Transverse colon (tissue), 4 donors: Measurements from ENCODE around the gene OS9. TPM values are rescaled to one million over a fixed set of nuclear protein-coding genes. Genes with fewer than 3 reads are reported as not detected.

ENCODE experiments used
- DNase-seq: peaks from one replicate; pipeline ENCODE4 v3.0.0-alpha.2; 2019
- H3K27ac ChIP-seq, 4 donors: fragments of 200-600 bp; sonication (generic); 2 replicates each; pipeline ENCODE4 v1.5.1; 2016 to 2018; ENCODE audit warnings: inconsistent platforms in 4 of 4
- H3K27me3 ChIP-seq: fragments of 200-600 bp; sonication (generic); 2 replicates; pipeline ENCODE4 v1.5.1; 2017; ENCODE audit warnings: inconsistent platforms
- H3K36me3 ChIP-seq, 4 donors: fragments of 200-600 bp; sonication (generic); 2 replicates each; pipeline ENCODE4 v1.5.1; 2017 to 2019; ENCODE audit warnings: inconsistent platforms in 4 of 4
- H3K4me1 ChIP-seq, 4 donors: fragments of 200-600 bp; sonication (generic); 2 replicates each; pipeline ENCODE4 v1.5.1; 2017 to 2020; ENCODE audit warnings: inconsistent platforms in 4 of 4
- H3K4me3 ChIP-seq, 4 donors: fragments of 200-600 bp; sonication (generic); 1 replicate in 1 of 4; 2 replicates in 3 of 4; pipeline versions ENCODE4 v1.5.1 to v1.6.1; 2017 to 2019; ENCODE audit warnings: inconsistent platforms in 4 of 4
- H3K9me3 ChIP-seq, 2 donors: fragments of 200-600 bp; sonication (generic); 2 replicates each; pipeline ENCODE4 v1.5.1; 2017 to 2019; ENCODE audit warnings: inconsistent platforms in 2 of 2
- EP300 ChIP-seq: sonication (generic); formaldehyde crosslinking; IDR thresholded peaks from one replicate; pipeline ENCODE4 v1.6.1; 2017; ENCODE audit warnings: antibody characterized with exemption, low read depth
- POLR2A ChIP-seq: fragments of 450-650 bp; IDR thresholded peaks from one replicate; pipeline ENCODE4 v1.6.1; 2016; ENCODE audit warnings: antibody characterized with exemption, mild to moderate bottlenecking, moderate library complexity
- POLR2AphosphoS5 ChIP-seq, 3 donors: sonication (generic); formaldehyde crosslinking; IDR thresholded peaks; one replicate each; pipeline ENCODE4 v1.6.1; 2016; ENCODE audit warnings: antibody characterized with exemption in 3 of 3
- WGBS, 2 donors: methylation state at CpG; one replicate each; pipeline ENCODE4 v1.1.5; 2018; ENCODE audit warnings: low coverage in 1 of 2; 5-methylcytosine and 5-hydroxymethylcytosine counted together
- in situ Hi-C, 4 donors: fragments of 200-750 bp; cut with MboI; loops; one replicate each; pipeline versions ENCODE4 v1.15.0 to v1.15.1; 2017; ENCODE audit warnings: low sequenced_read_pairs in 3 of 4, low pct_ligation_motif_present in 1 of 4, low pct_unique_long_range_greater_than_20kb in 1 of 4
- intact Hi-C: fragments of 100-400 bp; cut with DNase I; formaldehyde crosslinking; loops from one replicate; pipeline ENCODE4 v1.15.1; 2023; ENCODE audit warnings: low total_unique reads
- total RNA-seq, 4 donors: library from RNA; depleted of rRNA; stranded (reverse); fragments of >200 nt; gene quantifications; one replicate each; pipeline ENCODE4 v1.1.0, GENCODE V29; 2016
- TF ChIP-seq, protein P1 (sequence below), 5 experiments: fragments of 200-600 bp in 3 of 5; fragments of 450-650 bp in 2 of 5; sonication (generic) in 3 of 5; IDR thresholded peaks; 1 replicate in 2 of 5; 2 replicates in 3 of 5; pipeline ENCODE4 v1.5.1; 2016 to 2017; ENCODE audit warnings: antibody characterized with exemption in 5 of 5, inconsistent platforms in 3 of 5, mild to moderate bottlenecking in 2 of 5, moderate library complexity in 1 of 5

Gene OS9
- total RNA-seq, 4 donors from 2014 or later, result 187 to 362 (median 249) TPM

DNA sequence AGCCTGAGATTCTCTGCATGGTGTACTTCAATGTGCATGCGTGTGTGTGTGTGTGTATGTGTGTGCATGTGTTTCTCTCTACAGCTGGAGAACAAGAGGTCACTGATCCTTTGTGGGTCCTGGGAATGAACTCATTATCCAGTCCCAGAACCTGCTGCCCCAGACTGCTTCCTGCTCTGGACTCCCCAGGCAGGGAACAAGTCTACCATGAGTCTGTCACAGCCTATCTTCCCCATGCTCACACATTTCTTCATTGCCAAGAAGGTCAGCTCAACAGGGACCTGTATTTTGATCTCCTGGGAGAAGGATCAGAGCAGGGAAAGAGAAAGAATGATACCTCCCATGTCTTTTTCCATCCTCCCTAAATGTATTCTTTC lies 47.5 kb downstream of the OS9 start:
- H3K27ac ChIP-seq, result peak overlapping the region; percentile 7 to 67 (median 49)
- no peak for DNase-seq
- WGBS, 2 donors, result 40% methylated on average over 1 of the region's 1 CpG; no CpG with 5 or more reads in 1 of the 2 donors

DNA sequence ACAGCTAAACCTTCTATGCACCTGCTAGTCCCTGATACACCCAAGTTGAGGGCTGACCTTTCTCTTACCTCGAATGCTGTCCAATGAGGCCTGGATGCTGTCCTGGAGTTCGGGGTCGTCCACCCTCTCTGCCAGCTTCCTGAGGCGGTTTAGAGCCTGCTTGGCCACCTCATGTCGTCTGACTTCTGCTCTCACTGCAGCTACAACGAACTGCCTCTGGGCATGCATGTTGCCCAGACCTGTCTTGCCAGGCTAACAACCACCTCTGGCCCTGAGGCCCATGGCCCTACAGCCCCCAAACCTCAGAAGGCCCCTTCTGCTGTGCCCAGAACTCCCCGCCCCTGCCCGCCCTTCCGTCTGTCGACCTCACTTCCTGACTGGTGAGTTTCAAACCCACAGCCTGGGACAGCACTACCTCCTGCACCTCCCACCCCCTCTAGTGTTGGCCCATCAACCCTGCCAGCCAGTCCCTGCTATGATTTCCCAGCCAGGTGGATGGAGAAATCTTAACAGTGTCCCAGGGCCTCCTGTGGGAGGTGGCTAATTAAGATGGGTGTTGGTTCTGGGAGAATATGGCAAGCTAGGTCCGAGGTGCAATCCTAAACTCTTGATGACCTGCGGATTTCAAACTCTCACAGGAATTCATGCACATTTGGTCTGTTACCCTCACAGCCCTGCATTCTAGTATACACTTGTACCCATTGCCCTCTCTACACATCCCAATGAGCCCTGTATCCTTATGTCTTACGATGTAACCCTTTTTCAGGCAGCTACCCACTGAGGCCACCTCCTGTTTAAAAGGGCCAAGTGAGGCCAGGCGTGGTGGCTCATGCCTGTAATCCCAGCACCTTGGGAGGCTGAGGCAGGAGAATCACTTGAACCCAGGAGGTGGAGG lies 48.2 kb downstream of the OS9 start:
- no peaks in the 10 kb centered on the region for H3K9me3 ChIP-seq
- H3K27ac ChIP-seq, result peak overlapping the region; percentile 7 to 67 (median 49)
- H3K27me3 ChIP-seq, result peaks cover 36% of the 10 kb centered on the region
- WGBS, 2 donors, result 41 to 45% methylated on average over 5 to 14 of the region's 14 CpGs
- H3K4me1 ChIP-seq, result peaks cover 19 to 42% (median 26%) of the 10 kb centered on the region in 4 donors
- in situ Hi-C loops (no loop called here), intact Hi-C loops (no loop called here)
- peak; percentile 70 for DNase-seq
- TF ChIP-seq, protein P1, sequence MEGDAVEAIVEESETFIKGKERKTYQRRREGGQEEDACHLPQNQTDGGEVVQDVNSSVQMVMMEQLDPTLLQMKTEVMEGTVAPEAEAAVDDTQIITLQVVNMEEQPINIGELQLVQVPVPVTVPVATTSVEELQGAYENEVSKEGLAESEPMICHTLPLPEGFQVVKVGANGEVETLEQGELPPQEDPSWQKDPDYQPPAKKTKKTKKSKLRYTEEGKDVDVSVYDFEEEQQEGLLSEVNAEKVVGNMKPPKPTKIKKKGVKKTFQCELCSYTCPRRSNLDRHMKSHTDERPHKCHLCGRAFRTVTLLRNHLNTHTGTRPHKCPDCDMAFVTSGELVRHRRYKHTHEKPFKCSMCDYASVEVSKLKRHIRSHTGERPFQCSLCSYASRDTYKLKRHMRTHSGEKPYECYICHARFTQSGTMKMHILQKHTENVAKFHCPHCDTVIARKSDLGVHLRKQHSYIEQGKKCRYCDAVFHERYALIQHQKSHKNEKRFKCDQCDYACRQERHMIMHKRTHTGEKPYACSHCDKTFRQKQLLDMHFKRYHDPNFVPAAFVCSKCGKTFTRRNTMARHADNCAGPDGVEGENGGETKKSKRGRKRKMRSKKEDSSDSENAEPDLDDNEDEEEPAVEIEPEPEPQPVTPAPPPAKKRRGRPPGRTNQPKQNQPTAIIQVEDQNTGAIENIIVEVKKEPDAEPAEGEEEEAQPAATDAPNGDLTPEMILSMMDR (IDR thresholded peaks at IDR 0.05), result peak in 1 of 5 experiments; percentile 10
- TF ChIP-seq EP300 (no peak), POLR2AphosphoS5 (IDR thresholded peaks at IDR 0.05) (no peak), POLR2A (no peak)
- H3K4me3 ChIP-seq, result peak overlapping the region in 2 of 4 donors; percentile 21 to 37
- H3K36me3 ChIP-seq, result peaks cover 0 to 3% (median under 1%) of the 10 kb centered on the region in 4 donors

More for the DNA sequence above, 47.5 kb downstream of the OS9 start:
- intact Hi-C loops, result no loop called here
- Histone ChIP-seq H3K4me3 (peak overlapping the region in 2 of 4 donors; percentile 21 to 37), H3K9me3 (no peaks in the 10 kb centered on the region), H3K36me3 (no peaks in the 10 kb centered on the region), H3K27me3 (peaks cover 43% of the 10 kb centered on the region), H3K4me1 (peaks cover 19 to 47% (median 28%) of the 10 kb centered on the region in 4 donors)
- TF ChIP-seq, protein P1 (IDR thresholded peaks at IDR 0.05), result no peak
- TF ChIP-seq EP300, result no peak
- no peak for TF ChIP-seq POLR2A
- no peak for TF ChIP-seq POLR2AphosphoS5 (IDR thresholded peaks at IDR 0.05)
- in situ Hi-C loops, result no loop called here

DNA sequence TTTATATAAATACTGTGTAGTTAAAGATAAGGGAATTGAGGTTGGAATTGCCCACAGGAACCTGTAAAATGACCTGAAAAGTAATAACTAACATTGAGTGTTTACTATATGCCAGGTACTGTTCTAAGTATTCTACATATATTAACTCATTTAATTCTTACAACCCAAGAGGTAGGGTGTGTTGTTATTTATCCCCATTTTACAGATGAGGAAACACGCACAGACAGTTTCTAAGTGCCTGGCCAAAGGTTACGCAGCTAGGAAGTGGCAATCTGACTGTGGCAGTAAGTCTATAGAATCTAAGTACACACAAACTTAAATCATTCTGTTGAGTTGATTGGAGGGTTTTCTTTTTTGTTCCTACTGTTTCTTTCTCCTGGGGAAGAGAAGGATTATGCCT lies 49.8 kb downstream of the OS9 start:
- TF ChIP-seq, protein P1 (IDR thresholded peaks at IDR 0.05), result no peak
- no peak for TF ChIP-seq EP300
- no peak for TF ChIP-seq POLR2AphosphoS5 (IDR thresholded peaks at IDR 0.05)
- TF ChIP-seq POLR2A, result no peak
- Histone ChIP-seq H3K4me3 (no peak overlapping the region), H3K9me3 (no peaks in the 10 kb centered on the region), H3K27me3 (peaks cover 19% of the 10 kb centered on the region), H3K27ac (peak overlapping the region; percentile 93 to 96 (median 95)), H3K4me1 (peaks cover 4 to 26% (median 9%) of the 10 kb centered on the region in 4 donors), H3K36me3 (peaks cover 0 to 18% (median 6%) of the 10 kb centered on the region in 4 donors)
- 69 to 78% methylated on average over 2 of the region's 2 CpGs for WGBS, 2 donors
- in situ Hi-C loops, result no loop called here
- DNase-seq, result no peak
- intact Hi-C loops, result no loop called here

DNA sequence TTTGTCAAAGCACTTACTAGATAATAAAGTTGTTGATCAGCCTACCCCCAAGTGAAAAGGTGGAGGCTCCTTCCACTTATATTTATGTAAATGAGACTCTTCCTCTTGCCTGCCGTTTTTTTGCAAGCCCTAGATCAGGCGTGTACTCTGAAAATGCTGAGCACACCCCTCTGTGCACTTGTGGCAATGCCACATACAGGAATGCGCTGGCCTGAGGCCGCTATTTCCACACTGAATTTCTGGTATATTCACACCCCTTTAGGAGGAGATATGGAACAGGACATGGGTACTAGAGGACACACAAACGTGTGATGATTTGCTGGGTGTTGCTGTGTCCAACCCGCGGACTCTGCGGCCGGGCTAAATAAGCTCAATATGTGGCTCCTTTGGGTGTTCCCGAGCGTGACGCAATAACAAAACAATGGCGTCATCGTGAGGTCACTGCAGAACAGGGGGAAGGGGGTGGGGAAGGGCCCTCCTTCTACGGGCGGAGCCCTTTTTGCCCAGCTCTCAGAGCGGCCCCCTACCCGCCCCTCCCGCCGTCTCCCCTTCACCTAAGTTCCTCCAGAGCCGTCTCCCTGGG lies 50.4 kb downstream of the OS9 start:
- Histone ChIP-seq H3K27me3 (peaks cover 14% of the 10 kb centered on the region), H3K27ac (peak overlapping the region; percentile 93 to 96 (median 95)), H3K36me3 (peaks cover 0 to 23% (median 6%) of the 10 kb centered on the region in 4 donors), H3K9me3 (no peaks in the 10 kb centered on the region), H3K4me3 (peak overlapping the region; percentile 79 to 98 (median 89)), H3K4me1 (peaks cover 4 to 22% (median 9%) of the 10 kb centered on the region in 4 donors)
- WGBS, 2 donors, result 11% methylated on average over 21 of the region's 21 CpGs; no CpG with 5 or more reads in 1 of the 2 donors
- TF ChIP-seq, protein P1 (IDR thresholded peaks at IDR 0.05), result no peak
- TF ChIP-seq POLR2A (no peak), EP300 (no peak), POLR2AphosphoS5 (IDR thresholded peaks at IDR 0.05) (no peak)
- intact Hi-C loops (no loop called here), in situ Hi-C loops (no loop called here)
- peak; percentile 84 for DNase-seq
